Astrocyte (in vitro differentiated cells and primary cell): Measurements from ENCODE around the gene WDR37. TPM values are rescaled to one million over a fixed set of nuclear protein-coding genes. Genes with fewer than 3 reads are reported as not detected.
A peak's percentile ranks its signal among the peaks of the same experiment; 100 is the strongest.

Experiments used
- DNase-seq: peaks from one replicate; pipeline ENCODE4 v3.0.0-alpha.2; 2010; ENCODE audit warnings: low read depth
- FAIRE-seq: peaks from 2 replicates; lab custom pipeline; 2011; peaks lifted over from hg19 to GRCh38; lab: Jason Lieb, UNC
- H2AFZ ChIP-seq: 2 replicates; pipeline ENCODE4 v1.6.0; 2012; ENCODE audit warnings: low read depth, low read length, inconsistent platforms
- H3K27ac ChIP-seq: 2 replicates; pipeline ENCODE4 v1.5.1; 2011; ENCODE audit warnings: low read depth, low read length, inconsistent platforms
- H3K27me3 ChIP-seq: 2 replicates; pipeline ENCODE4 v1.6.0; 2011; ENCODE audit warnings: low read length, inconsistent platforms; ENCODE audit not compliant: insufficient read depth
- H3K36me3 ChIP-seq: 2 replicates; pipeline ENCODE4 v1.5.1; 2011; ENCODE audit warnings: low read length, inconsistent platforms; ENCODE audit not compliant: insufficient read depth
- H3K4me1 ChIP-seq: 2 replicates; pipeline ENCODE4 v1.5.1; 2011; ENCODE audit warnings: low read length, inconsistent platforms; ENCODE audit not compliant: insufficient read depth
- H3K4me2 ChIP-seq: 2 replicates; pipeline ENCODE4 v1.6.0; 2012; ENCODE audit warnings: low read length, inconsistent platforms
- H3K4me3 ChIP-seq: 2 replicates; pipeline ENCODE4 v1.5.1; 2011; ENCODE audit warnings: low read depth, mild to moderate bottlenecking, low read length, inconsistent platforms; ENCODE audit not compliant: insufficient read depth
- H3K79me2 ChIP-seq: 2 replicates; pipeline ENCODE4 v1.6.0; 2012; ENCODE audit warnings: mild to moderate bottlenecking, low read length, inconsistent platforms; ENCODE audit not compliant: insufficient read depth
- H3K9ac ChIP-seq: 2 replicates; pipeline ENCODE4 v1.6.0; 2012; ENCODE audit warnings: mild to moderate bottlenecking, low read length, inconsistent platforms
- H3K9me3 ChIP-seq: 2 replicates; pipeline ENCODE4 v1.5.1; 2012; ENCODE audit warnings: low read depth, mild to moderate bottlenecking, low read length, inconsistent platforms; ENCODE audit not compliant: insufficient read depth
- H4K20me1 ChIP-seq: 2 replicates; pipeline ENCODE4 v1.6.0; 2012; ENCODE audit warnings: low read length, inconsistent platforms; ENCODE audit not compliant: insufficient read depth
- H3K27ac Mint-ChIP-seq: one replicate; pipeline ENCODE4 v1.8.0; 2021; ENCODE audit warnings: mild to moderate bottlenecking, mixed read lengths; ENCODE audit not compliant: unreplicated experiment
- H3K27me3 Mint-ChIP-seq: one replicate; pipeline ENCODE4 v1.8.0; 2021; ENCODE audit warnings: low read depth, mixed read lengths; ENCODE audit not compliant: unreplicated experiment
- H3K36me3 Mint-ChIP-seq: one replicate; pipeline ENCODE4 v1.8.0; 2021; ENCODE audit warnings: low read depth, mixed read lengths; ENCODE audit not compliant: unreplicated experiment
- H3K4me1 Mint-ChIP-seq: one replicate; pipeline ENCODE4 v1.8.0; 2021; ENCODE audit warnings: low read depth, mixed read lengths; ENCODE audit not compliant: unreplicated experiment
- H3K4me3 Mint-ChIP-seq: one replicate; pipeline ENCODE4 v1.8.0; 2021; ENCODE audit warnings: mild to moderate bottlenecking, moderate library complexity, mixed read lengths; ENCODE audit not compliant: unreplicated experiment
- H3K9me3 Mint-ChIP-seq: one replicate; pipeline ENCODE4 v1.8.0; 2021; ENCODE audit warnings: mild to moderate bottlenecking, mixed read lengths; ENCODE audit not compliant: unreplicated experiment
- CTCF ChIP-seq: IDR thresholded peaks from 2 replicates; pipeline ENCODE4 v1.5.1; 2011; ENCODE audit warnings: low read depth, mild to moderate bottlenecking, inconsistent platforms, low read length, moderate library complexity; ENCODE audit not compliant: insufficient read depth
- EZH2 ChIP-seq: IDR thresholded peaks from 2 replicates; pipeline ENCODE4 v1.6.1; 2012; ENCODE audit warnings: mild to moderate bottlenecking, low read length, inconsistent platforms; ENCODE audit not compliant: insufficient read depth
- total RNA-seq: library from RNA; stranded (reverse); gene quantifications from 2 replicates; pipeline ENCODE4 v1.2.1, GENCODE V29; 2021

WDR37 gene
- total RNA-seq, 1 donor from 2014 or later: 22.8 TPM

GRCh38 chr10:1047937-1048336, 8.2 kb upstream of the WDR37 start:
- no peak for TF ChIP-seq EZH2
- no peak for TF ChIP-seq CTCF
- Histone ChIP-seq H3K4me3 (peak overlapping the region; percentile 99), H3K79me2 (peaks cover 81% of the 10 kb centered on the region), H3K27me3 (no peaks in the 10 kb centered on the region), H3K9me3 (no peaks in the 10 kb centered on the region), H3K4me1 (peaks cover 12% of the 10 kb centered on the region), H3K36me3 (peaks cover 14% of the 10 kb centered on the region), H2AFZ (peak overlapping the region; percentile 34), H3K9ac (peak overlapping the region; percentile 97), H4K20me1 (peaks cover 61% of the 10 kb centered on the region), H3K4me2 (peak overlapping the region; percentile 94), H3K27ac (peak overlapping the region; percentile 97)
- Mint-ChIP-seq H3K4me3 (peak overlapping the region; percentile 93), H3K36me3 (peaks cover 7% of the 10 kb centered on the region), H3K27ac (peak overlapping the region; percentile 94), H3K9me3 (no peaks in the 10 kb centered on the region), H3K27me3 (no peaks in the 10 kb centered on the region), H3K4me1 (peaks cover 21% of the 10 kb centered on the region)
- DNase-seq (no peak), FAIRE-seq (no peak)

DNA sequence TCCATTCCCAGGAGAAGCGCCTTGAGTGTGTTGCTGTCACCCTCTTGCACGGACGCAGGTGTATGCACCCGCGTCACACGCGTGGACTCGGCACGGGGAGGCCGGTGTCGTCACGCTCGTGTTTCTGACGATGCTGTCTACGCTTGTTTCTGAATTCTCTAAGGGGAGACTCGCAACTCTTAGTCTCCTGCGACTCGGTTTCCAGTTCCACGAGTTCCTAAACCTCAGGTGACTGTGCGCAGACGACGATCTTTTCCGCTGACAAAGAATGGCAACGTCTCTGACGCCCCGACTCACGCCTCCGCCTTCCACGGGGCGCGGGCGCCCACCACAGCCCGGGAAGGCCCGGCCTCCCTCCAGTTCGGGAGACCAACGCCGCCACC, 7.8 kb upstream of the WDR37 start:
- Histone ChIP-seq H4K20me1 (peaks cover 60% of the 10 kb centered on the region), H3K4me2 (peak overlapping the region; percentile 94), H3K4me3 (peak overlapping the region; percentile 99), H3K27me3 (no peaks in the 10 kb centered on the region), H3K4me1 (peaks cover 12% of the 10 kb centered on the region), H2AFZ (peak overlapping the region; percentile 34), H3K27ac (peak overlapping the region; percentile 97), H3K9me3 (no peaks in the 10 kb centered on the region), H3K36me3 (peaks cover 14% of the 10 kb centered on the region), H3K79me2 (peaks cover 82% of the 10 kb centered on the region), H3K9ac (peak overlapping the region; percentile 97)
- no peaks in the 10 kb centered on the region for H3K27me3 Mint-ChIP-seq
- H3K36me3 Mint-ChIP-seq: peaks cover 8% of the 10 kb centered on the region
- H3K27ac Mint-ChIP-seq: peak overlapping the region; percentile 94
- H3K4me1 Mint-ChIP-seq: peaks cover 21% of the 10 kb centered on the region
- H3K4me3 Mint-ChIP-seq: peak overlapping the region; percentile 93
- H3K9me3 Mint-ChIP-seq: no peaks in the 10 kb centered on the region
- DNase-seq (peak; percentile 46), FAIRE-seq (no peak)
- TF ChIP-seq EZH2 (no peak), CTCF (no peak)

DNA sequence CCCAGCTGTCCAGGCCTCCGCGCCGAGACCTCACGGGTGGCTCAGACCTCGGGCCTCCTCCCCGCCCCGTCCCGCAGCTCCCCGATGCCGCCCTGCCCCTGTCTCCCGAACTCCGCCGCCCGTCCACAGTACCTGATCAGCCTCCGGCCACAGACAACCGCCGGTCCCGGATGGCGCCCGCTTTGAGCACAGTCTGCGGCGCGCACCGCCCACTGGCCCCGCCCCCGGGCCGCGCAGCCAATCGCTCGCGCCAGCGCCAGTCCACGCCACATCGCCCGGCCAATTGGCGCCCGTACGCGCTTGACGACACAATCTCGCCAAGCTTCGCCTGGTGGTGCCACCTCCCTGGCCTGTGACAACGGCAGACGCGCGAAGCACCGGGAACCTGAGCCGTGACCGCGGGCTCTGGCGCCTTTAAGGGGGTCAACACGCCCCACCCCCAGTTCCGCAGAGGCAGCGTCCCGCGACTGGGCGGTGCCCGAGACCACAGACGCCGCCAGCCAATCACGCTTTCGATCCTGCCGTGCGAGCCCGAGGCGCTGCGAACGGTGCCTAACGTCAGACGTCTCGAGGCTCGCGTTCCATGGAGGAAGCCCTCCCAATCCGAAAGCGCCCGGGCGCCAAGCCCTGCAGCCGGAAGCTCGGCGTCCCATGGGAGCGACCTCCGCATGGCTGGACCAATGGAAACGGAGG, 7.3 kb upstream of the WDR37 start, which contains the start of gene IDI1:
Gene IDI1, minus strand, starts transcription at position 388 of the 693 bp plus-strand sequence. Its CDS starts 116 bp downstream, at position 272.
- Mint-ChIP-seq H3K27me3 (no peaks in the 10 kb centered on the region), H3K4me3 (peak within 1 kb of the TSS; percentile 93), H3K36me3 (peaks cover 8% of the 10 kb centered on the region), H3K27ac (peak within 1 kb of the TSS; percentile 94), H3K9me3 (no peaks in the 10 kb centered on the region), H3K4me1 (peaks cover 21% of the 10 kb centered on the region)
- Histone ChIP-seq H3K79me2 (peaks cover 82% of the 10 kb centered on the region), H3K4me1 (peaks cover 12% of the 10 kb centered on the region), H4K20me1 (peaks cover 60% of the 10 kb centered on the region), H3K4me2 (peak within 1 kb of the TSS; percentile 94), H3K36me3 (peaks cover 10% of the 10 kb centered on the region), H3K27me3 (no peaks in the 10 kb centered on the region), H3K27ac (peak within 1 kb of the TSS; percentile 97), H3K9ac (peak within 1 kb of the TSS; percentile 97), H2AFZ (peak within 1 kb of the TSS; percentile 62), H3K9me3 (no peaks in the 10 kb centered on the region), H3K4me3 (peak within 1 kb of the TSS; percentile 99)
- DNase-seq (peak; percentile 95), FAIRE-seq (no peak)
- no peak for TF ChIP-seq EZH2
- no peak for TF ChIP-seq CTCF
